HG03442 (cell line): ENCODE results near the gene SLC7A6.

Experiments used
- ATAC-seq: cut with Tn5 transposase; IDR thresholded peaks from one replicate; pipeline ENCODE4 v1.9.1; 2021; ENCODE audit warnings: mild to moderate bottlenecking, moderate library complexity; ENCODE audit not compliant: unreplicated experiment

SLC7A6 gene

DNA sequence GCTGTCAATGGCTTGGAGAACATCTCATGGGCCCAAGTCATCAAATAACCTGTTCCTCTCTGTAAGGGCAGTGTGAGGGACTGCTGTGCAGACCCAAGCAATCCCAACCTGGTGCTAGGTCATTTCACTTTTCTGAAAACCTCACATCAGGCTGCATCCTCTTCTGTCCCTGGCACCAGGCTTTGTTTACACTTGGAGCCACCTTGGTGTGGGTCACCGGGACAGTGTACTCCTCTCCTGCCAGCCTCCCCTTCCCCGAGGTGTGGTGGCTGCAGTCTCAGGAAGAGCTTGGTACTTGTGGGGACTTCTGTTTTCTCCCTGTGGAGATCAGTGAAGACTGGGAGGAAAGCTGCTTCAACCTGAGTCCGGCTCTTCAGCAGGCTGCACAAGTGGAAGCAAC is 34.0 kb downstream of the SLC7A6 start:
- ATAC-seq = no peak

DNA sequence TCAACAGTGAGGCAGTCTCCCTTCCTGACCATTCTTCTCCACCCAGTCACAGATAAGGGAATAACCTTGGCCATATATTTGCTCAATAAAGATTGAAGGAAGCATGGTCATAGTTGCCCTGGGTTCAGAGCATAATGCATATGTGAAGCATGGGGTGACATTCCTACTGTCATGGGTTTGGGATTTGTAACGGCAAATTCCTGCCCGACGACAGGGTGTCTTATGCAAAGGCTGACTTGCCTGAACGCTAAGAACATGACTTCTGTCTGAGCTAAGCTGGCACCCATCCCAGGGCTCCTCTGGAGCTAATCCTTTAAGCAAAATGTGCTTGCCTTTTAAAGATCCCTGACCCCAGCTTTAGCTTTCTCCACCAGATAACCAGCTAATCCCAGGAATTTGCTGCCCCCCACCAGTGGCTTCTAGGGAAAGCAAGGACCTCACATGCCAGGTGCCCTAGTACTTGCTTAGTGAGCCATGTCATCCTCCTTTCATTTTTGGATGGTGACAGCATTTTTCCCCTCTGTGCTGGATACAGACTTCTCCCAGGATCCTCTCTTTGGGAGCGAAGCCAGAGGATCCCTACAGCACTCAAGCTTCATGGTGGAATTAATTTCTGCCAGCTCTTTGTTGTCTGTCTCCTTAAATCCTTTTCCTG is 34.7 kb downstream of the SLC7A6 start:
- no peak for ATAC-seq

DNA sequence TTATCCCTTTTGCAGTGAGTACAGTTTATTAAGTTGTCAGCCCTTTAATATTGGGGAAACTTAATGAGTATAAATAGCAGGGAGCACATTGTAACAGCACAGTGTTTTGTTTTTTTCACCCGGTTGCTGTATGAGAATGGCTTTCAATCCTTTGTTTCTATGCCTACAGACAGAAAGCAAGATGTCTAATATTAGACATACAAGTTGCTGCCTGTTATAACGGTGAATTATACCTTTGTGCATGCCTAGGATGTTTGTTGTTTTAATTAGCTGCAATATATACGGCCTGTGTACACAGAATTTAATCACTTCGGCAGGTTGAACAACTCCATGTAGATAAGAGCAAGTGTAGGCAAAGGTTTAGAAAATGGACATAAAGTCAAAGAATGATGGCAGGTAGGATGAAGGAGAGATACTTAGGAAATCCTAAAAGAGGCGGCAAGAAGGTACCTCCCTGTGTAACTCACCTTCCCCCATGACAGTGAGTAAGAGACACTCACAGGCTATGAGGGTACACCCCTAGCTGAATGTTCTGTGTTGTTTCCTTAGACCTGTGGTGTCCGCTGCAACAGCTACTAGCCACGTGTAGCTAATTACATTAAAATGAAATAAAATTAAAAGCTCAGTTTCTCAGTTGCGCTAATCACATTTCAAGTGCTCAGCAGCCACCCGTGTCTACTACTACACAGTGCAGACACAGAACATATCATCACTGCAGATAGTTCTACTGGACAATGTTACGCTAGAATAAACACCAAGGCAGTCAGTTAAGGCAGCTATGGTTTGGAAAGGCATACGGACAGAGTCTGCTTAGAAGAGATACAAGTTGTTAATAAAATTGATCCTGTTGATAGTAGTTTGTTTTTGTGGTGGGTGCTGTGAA is 35.5 kb downstream of the SLC7A6 start:
- no peak for ATAC-seq

DNA sequence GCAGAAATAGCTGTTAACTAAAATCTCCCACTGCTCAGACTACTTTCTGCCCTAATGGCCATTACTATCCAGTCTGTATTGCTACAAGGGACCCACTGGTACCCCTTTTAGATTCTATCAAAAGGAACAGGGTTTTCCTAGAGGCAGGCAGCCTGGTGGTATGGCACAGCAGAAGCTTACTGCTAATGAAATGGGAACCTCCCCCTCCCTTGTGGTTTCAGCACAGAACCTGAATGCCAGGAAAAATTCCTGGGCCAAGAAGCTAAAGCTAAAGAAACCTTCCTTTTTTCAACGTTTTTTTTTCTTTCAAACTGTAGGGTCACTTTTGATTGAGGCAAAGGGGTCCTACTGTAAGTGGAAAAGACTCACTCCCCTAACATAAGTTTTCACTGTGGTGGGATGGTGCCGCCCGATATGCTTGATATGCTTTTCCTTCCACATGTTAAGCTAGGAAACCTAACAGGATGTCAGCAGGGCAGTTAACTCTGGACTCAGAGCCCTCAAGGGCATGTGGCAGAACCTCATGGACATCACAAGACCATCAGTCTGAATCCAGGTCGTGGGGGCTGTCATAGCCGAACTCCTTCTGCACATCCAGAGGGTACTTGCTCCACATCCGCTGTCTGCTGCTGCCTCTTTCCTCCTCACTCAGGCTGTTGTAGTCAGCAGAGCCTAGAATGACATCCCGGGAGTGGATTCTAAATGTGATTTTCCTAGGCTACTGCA is 36.6 kb downstream of the SLC7A6 start:
- ATAC-seq = no peak

DNA sequence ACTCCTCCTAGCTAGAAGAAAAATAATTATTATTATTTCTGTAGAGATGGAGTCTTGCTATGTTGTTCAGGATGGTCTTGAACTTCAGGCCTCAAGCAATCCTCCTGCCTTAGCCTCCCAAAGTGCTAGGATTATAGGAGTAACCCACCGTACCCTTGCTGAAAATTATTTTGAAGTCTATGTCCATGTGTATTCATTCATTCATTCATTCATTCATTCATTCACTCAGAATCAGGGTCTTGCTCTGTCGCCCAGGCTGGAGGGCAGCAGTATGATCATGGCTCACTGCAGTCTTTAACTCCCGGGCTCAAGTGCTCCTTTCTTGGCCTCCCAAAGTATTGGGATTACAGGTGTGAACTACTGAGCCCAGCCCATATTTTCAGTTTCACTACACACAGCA is 42.3 kb downstream of the SLC7A6 start:
- ATAC-seq = no peak

DNA sequence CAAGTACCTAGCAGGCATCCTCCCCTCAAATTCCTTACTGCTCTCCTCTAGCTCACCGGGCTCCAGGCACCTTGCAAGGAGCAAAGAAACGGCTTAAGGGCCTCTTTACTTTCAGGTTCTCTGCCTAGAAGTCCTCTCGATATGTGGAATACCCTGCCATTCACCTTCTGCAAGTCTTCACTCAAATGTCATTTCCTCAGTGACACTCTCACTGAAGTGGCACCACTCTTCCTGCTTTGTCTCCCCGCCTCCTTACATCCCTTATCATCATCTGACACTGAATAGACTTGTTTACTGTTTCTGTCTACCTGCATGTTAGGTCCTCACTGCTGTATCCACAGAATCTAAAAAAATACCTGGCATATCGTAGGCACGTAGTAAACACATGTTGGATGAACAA is 45.5 kb downstream of the SLC7A6 start:
- no peak for ATAC-seq

DNA sequence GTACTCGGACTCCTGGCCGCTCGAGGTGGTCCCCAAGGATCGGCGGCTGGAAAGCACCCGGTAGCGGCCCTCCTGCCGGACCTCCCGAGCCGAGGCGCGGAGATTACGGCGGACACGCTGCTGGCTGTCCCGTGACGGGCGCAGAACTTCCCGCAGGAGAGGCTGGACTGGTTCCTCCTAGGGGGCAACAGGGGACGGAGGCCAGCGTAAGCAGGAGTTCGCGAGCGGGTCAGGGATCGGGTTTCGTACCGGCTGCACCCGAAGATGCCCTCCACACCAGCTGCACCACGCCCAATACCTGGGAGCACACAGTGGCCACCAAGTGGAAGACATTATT is 46.1 kb downstream of the SLC7A6 start:
- ATAC-seq = peak; percentile 15

DNA sequence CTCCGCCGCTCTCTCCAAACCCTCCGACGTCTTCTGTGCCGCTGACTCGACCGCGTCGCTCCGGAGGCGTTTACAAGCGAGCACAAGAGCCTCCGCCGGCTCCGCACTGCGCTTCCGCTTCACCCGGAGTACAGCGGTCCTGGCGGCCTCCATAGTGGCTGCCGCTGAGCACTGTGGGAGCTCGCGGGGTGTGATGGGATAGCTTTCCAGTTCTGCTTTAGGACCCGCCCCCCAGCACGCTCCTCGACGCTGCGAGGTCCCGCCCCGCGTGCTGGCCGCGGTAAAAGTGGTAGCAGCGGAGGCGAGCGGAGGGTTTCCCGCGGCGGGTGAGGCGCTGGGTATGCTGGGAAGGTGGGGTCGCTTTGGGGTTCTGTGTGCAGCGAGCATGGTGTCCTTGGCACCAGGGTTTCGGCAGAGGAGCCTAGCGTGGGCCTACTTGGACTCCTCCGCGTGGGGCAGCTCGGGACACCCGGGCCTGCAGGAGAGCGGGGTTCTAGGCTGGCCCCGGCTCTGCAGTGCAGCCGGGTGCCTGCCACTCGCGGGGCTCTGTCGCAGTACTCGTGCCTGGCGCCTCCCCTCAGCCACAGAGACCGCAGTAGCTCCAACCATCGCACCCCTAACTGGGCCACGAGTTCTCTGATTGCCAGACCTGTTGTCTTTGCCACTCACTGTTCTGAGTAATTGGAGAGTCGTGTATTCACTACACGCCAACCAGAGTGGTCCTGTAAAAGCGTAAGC is 46.6 kb downstream of the SLC7A6 start, which contains the start of the genes PRMT7 and SLC7A6OS:
Gene PRMT7 (plus strand): TSS at position 246 of the 738 bp plus-strand sequence. CDS start 4,961 bp downstream, outside the sequence.
Gene SLC7A6OS (minus strand): TSS at position 173 of the 738 bp plus-strand sequence. CDS start 20 bp downstream, at position 153.
- peak; percentile 96 for ATAC-seq

DNA sequence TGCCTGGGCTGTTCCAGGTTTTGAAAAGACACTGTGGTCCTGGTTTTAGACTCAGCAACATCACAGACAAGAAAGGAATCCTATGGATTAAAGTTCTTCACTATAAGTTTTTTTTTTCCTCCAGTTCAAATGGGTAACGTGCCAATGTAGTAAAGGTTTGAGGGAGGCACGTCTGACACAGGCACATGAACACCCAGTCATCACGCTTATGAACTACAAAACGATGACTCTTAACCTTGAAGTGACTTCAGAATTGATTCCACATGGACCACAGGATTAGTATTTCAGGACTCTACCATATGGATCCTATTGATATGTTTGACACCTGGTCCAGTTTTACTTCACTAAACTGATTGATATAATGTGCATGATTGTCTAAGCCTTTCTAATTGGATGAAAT is 48.8 kb downstream of the SLC7A6 start:
- no peak for ATAC-seq

DNA sequence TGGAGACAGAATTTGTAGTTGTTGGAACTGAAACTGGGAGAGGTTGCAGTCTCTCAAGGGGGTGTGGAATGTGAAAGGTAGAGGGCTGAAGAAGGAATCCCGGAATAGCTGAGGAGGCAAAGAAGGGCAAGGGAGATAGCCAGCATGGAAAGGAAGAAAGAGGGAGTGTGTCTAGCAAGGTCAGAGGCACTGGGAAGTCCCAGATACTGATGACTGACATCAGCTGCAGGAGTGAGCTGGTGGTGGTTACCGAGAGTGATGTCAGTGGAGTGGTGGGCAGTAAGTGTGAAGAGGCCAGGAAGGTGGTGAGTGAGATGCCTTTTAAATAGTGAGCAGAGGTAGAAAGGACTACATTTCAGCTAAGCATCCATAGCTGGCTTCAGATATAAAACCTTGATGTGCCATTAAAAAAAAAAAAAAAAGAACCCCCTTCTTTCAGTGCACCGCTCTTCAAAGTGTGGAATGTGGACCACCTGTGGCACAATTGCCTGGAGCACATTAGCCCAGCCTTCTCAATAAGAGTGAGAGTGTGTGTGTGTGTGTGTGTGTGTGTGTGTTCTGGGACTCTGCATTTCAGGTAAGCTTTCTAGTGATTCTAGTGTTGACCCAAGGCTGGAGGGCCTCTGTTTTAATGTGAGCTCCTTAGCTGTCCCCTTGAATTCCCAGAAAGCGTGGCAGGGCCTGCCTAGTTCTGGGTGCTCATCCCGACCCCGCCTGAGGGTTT is 55.0 kb downstream of the SLC7A6 start:
- ATAC-seq = peak; percentile 61

DNA sequence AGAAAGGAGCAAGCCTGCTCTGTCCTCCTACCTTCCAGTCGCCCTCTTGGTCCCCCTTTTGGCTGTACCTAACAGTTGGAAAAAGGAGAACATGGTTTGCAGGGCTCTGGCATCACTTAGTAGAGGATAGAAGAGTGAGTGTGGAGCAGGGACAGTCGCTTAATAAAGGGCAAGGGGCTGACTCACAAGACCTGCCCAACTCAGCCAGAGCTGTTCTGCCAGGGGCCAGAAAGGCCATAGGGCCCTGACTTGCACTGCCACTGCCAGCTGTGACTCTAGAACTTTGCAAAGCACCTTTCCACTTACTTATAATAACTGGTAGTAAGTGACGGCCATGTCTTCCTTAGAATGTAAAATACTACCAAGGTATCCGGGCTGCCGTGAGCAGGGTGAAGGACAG is 60.0 kb downstream of the SLC7A6 start:
- no peak for ATAC-seq

DNA sequence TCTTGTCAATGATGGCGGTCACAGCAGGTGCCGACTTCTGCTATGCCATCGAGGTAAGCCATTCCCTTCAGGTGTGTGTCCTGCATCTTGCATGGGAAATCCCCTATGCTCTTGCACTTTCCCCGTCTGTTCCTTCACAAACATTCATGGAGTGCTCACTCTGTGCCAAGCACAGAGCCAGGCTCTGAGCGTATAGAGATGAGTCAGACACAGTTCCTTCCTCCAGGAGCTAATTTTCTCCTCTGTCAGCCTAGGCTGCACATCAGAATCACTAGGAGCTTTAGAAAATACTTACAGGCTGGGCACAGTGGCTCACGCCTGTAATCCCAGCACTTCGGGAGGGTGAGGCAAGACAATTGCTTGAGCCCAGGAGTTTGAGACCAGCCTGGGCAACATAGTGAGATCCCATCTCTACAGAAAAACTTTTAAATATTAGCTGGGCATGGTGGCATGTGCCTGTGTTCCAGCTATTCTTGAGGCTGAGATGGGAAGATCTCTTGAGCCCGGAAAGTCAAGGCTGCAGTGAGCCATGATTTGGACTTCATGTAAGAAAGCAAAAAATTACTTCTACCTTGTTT is 60.5 kb downstream of the SLC7A6 start:
- ATAC-seq = no peak

DNA sequence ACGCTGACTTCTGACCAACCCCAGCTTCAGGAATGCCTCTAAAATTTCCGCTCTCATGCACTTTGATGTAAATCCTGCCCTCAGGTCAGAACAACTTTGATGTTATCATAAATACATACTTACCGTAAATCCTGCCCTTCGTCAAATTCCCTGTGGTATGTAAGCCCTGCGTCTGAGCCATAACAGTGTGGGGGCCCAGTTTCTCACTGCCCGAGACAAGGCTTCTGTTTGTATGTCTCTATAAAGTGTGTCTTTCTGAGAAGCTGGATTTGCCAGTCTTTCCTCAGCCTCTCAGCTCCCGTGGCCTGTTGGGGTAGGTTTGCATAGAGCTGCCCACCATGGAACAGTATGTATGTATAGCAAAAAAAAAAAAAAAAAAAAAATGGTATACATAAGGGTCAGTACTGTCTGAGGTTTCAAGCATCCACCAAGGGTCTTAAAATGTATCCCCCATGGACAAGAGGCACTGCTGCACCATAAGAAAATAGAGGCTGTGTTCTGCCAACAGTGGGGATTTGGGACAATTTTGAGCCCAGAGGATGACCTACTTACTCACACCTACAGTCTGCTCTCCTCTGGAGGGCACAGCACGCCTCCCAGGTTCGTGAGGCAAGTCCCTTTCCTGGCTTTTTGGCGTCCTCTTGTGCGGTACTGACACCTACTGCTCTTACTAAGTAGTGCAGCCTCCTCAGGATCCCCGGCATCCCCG is 64.0 kb downstream of the SLC7A6 start:
- ATAC-seq = peak; percentile 72

DNA sequence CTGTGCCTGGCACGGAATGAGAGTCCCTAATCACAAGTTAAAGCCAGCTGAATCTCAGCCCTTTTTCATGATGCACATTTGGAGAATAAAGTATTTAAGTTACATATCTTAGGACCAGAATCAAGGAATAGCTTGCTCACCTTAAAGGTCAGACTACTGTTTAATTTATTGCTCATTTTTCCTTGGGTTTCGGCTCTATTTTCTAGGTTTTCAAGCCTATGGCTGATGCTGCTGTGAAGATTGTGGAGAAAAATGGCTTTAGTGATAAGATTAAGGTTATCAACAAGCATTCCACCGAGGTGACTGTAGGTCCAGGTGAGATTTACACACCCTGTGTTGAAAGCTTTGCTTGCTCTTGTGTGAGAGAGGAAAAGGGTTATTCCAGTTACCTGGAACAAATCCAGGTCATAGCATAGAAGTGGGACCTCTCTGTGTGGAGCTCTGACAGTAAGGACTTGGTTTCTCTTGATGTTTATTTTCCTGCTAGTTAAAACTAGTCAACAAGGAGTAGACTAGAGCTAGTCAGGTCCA is 64.6 kb downstream of the SLC7A6 start:
- ATAC-seq = no peak

DNA sequence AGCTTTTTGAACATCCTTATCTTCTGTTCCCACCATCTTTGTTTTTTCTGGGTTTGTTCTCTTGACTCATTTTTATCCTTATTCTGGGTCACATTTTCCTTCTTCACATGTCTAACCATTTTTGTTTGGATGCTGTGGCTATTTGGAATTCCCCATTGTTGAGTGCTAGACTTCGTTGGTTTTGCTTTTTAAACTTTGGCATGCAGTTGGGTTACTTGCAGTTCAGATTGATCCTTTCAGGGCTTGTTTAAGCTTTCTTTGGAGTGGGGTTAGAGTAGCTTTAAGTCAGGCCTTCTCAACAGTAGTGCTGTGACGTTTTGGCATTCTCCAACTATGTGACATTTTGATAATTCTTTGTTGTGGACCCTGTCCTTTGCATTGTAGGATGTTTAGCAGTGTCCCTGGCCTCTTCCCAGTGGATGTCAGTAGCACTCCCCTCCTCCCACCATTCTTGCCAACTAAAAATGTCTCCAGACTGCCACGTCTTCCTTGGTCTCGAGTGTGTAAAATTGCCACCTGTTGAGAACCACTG is 67.6 kb downstream of the SLC7A6 start:
- ATAC-seq = no peak

DNA sequence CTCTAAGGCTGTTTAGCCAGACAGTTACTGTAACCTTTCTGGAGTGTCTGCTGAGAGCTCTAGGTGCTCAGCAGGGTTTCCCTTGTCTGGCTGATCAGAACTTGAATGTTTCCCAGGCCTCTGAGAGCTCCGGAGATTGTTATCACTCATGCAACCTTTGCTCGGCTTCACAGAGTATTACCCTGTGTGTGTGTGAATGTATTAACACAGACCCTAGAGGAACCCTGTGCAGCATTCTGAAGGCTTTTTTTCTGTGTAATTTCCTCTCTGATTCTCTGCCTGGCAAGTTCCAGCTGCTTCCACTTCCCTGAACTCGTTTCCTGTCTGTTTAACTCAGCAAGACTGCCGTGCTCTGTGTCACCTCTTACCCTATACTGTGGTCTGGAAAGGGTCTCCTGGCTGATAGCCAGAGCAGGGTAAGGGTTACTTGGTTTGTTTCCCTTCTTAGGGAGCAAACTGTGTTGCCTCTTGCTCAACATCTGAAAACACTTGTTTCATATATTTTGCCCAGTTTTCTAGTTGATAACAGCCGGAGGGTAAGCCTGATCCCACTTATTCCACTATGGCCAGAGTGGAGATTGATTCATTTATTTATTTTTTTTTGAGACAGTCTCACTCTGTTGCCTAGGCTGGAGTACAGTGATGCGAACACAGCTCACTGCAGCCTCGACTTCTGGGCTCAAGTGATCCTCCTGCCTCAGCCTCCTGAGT is 68.2 kb downstream of the SLC7A6 start:
- ATAC-seq = no peak

DNA sequence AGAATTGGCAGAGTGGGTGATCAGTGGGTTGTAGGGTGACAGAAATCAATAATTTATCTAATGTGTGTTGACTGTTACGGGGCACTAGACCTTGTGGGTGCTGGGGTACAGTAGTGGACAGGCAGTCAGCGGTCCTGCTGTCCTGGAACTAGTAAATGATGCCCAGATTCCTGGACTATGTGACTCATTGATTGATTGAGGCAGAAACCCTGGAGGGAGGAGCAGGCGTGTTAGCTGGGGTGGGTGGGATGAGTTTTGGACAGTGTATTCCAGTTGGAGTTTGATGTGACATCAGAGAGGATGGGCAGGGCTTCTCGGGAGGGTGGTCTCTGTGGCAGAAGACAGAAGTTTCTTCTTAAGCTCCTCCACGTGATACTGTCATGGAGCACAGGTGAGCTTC is 70.8 kb downstream of the SLC7A6 start:
- no peak for ATAC-seq
